ENCODE measurements around the gene LIPE. TPM values are rescaled to one million over a fixed set of nuclear protein-coding genes. Genes with fewer than 3 reads are reported as not detected.

Gene LIPE
- total RNA-seq, 1 donor from 2014 or later: 8.4 TPM

DNA sequence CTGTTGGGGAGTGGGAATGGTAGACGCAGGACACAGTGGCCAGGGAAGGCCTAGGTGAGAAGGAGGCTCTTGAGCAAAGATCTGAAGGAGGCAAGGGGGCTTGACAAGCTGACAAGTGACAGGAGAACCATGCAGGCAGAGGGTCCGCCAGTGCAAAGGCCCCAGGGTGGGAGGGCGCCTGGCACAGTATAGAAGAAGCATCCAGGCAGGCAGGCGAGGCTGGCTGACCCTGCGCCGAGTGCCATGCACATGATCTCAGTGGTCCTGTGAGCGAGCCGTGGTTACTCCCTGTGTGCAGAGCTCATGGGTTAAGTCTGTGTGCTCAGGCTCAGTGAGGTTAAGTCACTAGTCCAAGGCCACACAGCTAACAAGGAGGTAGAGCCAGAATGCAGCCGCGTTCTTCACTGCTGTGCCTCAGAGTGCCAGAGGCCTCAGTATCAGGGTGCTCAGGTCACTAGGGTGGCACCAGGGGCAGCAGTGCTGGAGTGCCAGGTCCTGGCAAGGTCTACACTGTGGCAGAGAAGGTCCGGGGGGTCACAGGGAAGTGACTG, 52.3 kb downstream of the LIPE start:
- DNase-seq (ENCODE audit: extremely low spot score, unreplicated experiment): no peak
- peaks cover 1% of the 10 kb centered on the region for H3K27me3 Mint-ChIP-seq (ENCODE audit: unreplicated experiment)
- H3K4me3 Mint-ChIP-seq (ENCODE audit: unreplicated experiment): no peak overlapping the region
- peaks cover 5% of the 10 kb centered on the region for H3K4me1 Mint-ChIP-seq (ENCODE audit: unreplicated experiment)
- H3K27ac Mint-ChIP-seq (ENCODE audit: unreplicated experiment): no peak overlapping the region
- H3K36me3 Mint-ChIP-seq (ENCODE audit: unreplicated experiment): peaks cover 14% of the 10 kb centered on the region
- TF ChIP-seq, protein P1, sequence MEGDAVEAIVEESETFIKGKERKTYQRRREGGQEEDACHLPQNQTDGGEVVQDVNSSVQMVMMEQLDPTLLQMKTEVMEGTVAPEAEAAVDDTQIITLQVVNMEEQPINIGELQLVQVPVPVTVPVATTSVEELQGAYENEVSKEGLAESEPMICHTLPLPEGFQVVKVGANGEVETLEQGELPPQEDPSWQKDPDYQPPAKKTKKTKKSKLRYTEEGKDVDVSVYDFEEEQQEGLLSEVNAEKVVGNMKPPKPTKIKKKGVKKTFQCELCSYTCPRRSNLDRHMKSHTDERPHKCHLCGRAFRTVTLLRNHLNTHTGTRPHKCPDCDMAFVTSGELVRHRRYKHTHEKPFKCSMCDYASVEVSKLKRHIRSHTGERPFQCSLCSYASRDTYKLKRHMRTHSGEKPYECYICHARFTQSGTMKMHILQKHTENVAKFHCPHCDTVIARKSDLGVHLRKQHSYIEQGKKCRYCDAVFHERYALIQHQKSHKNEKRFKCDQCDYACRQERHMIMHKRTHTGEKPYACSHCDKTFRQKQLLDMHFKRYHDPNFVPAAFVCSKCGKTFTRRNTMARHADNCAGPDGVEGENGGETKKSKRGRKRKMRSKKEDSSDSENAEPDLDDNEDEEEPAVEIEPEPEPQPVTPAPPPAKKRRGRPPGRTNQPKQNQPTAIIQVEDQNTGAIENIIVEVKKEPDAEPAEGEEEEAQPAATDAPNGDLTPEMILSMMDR (IDR thresholded peaks at IDR 0.05): no peak
- no peaks in the 10 kb centered on the region for H3K9me3 Mint-ChIP-seq (ENCODE audit: unreplicated experiment)

DNA sequence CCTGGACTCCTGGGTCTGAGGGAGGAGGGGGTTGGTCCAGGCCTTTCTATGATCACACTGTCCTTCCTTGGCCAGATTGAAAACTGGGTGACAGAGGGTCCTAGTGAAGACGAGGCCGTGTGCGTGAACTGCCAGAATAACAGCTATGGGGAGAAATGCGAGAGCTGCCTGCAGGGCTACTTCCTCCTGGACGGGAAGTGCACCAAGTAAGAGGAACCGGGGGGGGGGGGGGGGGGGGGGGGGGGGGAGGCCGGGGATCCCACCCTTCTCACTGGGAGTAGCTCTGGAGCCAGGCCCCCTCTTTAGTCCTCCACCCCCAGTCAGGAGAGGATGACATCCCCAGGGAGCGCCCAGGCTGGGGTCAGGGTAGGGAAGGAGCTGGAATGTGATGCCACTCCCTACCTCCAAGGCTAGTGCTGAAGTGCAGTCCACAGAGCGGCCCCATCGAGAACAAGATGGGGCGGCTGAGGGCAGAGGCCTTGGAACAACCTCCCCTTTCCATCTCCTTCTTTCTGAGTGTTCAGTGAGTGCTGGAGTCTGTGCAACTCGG, 56.5 kb downstream of the LIPE start:
- H3K27ac Mint-ChIP-seq (ENCODE audit: unreplicated experiment): no peak overlapping the region
- TF ChIP-seq, protein P1 (IDR thresholded peaks at IDR 0.05): no peak
- H3K9me3 Mint-ChIP-seq (ENCODE audit: unreplicated experiment): no peaks in the 10 kb centered on the region
- H3K4me1 Mint-ChIP-seq (ENCODE audit: unreplicated experiment): peaks cover 14% of the 10 kb centered on the region
- H3K4me3 Mint-ChIP-seq (ENCODE audit: unreplicated experiment): no peak overlapping the region
- H3K27me3 Mint-ChIP-seq (ENCODE audit: unreplicated experiment): no peaks in the 10 kb centered on the region
- no peak for DNase-seq (ENCODE audit: extremely low spot score, unreplicated experiment)
- peaks cover 20% of the 10 kb centered on the region for H3K36me3 Mint-ChIP-seq (ENCODE audit: unreplicated experiment)

DNA sequence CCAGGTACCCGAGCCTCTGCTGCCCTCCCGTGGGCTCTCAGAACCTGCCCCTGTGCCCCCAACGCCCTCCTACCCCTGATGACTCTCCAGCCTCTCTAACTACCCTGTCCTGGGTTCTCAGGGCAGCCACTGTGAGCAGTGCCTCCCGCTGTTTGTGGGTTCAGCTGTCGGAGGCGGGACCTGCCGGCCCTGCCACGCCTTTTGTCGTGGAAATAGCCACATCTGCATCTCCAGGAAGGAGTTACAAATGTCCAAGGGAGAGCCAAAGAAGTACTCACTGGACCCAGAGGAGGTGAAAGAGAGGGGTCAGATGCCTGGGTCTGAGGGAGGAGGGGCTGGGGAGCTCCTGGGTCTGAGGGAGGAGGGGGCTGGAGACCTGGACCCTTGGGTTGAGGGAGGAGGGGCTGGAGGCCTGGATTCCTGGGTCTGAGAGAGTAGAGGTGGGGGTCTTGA, 57.1 kb downstream of the LIPE start:
- Mint-ChIP-seq H3K4me3 (ENCODE audit: unreplicated experiment) (no peak overlapping the region), H3K4me1 (ENCODE audit: unreplicated experiment) (peaks cover 15% of the 10 kb centered on the region), H3K27ac (ENCODE audit: unreplicated experiment) (no peak overlapping the region), H3K27me3 (ENCODE audit: unreplicated experiment) (no peaks in the 10 kb centered on the region), H3K36me3 (ENCODE audit: unreplicated experiment) (peaks cover 20% of the 10 kb centered on the region), H3K9me3 (ENCODE audit: unreplicated experiment) (no peaks in the 10 kb centered on the region)
- no peak for DNase-seq (ENCODE audit: extremely low spot score, unreplicated experiment)
- TF ChIP-seq, protein P1 (IDR thresholded peaks at IDR 0.05): no peak

DNA sequence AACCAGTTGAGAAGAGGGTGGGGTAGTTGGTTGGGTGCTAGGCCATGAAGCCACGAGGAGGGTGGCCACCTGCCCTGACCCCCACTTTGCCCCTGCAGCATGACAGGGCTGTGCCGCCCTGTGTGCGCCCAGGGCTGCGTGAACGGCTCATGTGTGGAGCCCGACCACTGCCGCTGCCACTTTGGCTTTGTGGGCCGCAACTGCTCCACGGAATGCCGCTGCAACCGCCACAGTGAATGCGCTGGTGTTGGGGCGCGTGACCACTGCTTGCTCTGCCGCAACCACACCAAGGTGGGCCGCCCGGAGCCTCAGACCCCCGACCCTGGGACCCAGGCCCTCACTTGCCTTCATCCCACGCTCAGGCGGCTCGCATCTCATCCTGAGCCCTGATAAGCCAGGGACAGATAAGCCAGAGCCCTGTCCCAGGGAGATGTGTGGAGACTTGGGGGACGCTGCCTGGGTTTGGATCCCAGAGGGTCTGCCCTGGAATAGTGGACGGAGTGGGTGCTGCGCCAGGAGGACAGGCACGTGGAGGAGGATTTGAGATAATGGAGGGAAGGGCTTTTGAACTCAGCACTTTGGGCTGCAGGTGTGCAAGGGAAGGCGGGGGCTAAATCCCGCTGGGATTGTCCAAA, 57.6 kb downstream of the LIPE start:
- DNase-seq (ENCODE audit: extremely low spot score, unreplicated experiment): no peak
- H3K4me3 Mint-ChIP-seq (ENCODE audit: unreplicated experiment): no peak overlapping the region
- H3K27ac Mint-ChIP-seq (ENCODE audit: unreplicated experiment): no peak overlapping the region
- no peaks in the 10 kb centered on the region for H3K9me3 Mint-ChIP-seq (ENCODE audit: unreplicated experiment)
- peaks cover 16% of the 10 kb centered on the region for H3K4me1 Mint-ChIP-seq (ENCODE audit: unreplicated experiment)
- TF ChIP-seq, protein P1 (IDR thresholded peaks at IDR 0.05): no peak
- no peaks in the 10 kb centered on the region for H3K27me3 Mint-ChIP-seq (ENCODE audit: unreplicated experiment)
- peaks cover 17% of the 10 kb centered on the region for H3K36me3 Mint-ChIP-seq (ENCODE audit: unreplicated experiment)

DNA sequence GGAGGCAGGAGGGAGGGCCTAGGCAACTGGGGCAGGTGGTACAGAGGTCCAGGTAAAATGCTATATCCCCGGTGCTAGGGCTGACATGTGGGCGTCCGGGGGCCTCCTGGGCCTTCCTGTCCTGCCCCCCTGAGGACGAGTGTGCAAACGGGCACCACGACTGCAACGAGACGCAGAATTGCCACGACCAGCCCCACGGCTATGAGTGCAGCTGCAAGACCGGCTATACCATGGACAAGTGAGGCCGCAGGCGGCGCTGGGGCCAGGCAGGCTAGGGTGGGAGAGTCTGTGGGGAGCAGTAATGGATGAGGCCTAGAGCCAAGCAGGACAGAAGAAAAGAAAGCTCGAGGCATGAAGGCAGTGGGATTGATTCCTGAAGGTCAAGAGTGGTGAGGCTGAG, 58.4 kb downstream of the LIPE start:
- Mint-ChIP-seq H3K27ac (ENCODE audit: unreplicated experiment) (no peak overlapping the region), H3K4me1 (ENCODE audit: unreplicated experiment) (peaks cover 16% of the 10 kb centered on the region), H3K4me3 (ENCODE audit: unreplicated experiment) (no peak overlapping the region), H3K9me3 (ENCODE audit: unreplicated experiment) (no peaks in the 10 kb centered on the region), H3K36me3 (ENCODE audit: unreplicated experiment) (peaks cover 20% of the 10 kb centered on the region), H3K27me3 (ENCODE audit: unreplicated experiment) (no peaks in the 10 kb centered on the region)
- DNase-seq (ENCODE audit: extremely low spot score, unreplicated experiment): no peak
- TF ChIP-seq, protein P1 (IDR thresholded peaks at IDR 0.05): no peak

Measured in osteocyte (in vitro differentiated cells).